Kidney (tissue), 14 donors: ENCODE data around the gene IFNGR1. TPM values are rescaled to one million over a fixed set of nuclear protein-coding genes. Genes with fewer than 3 reads are reported as not detected.

ENCODE experiments used
- DNase-seq, 5 donors: peaks; one replicate each; pipeline ENCODE4 v3.0.0-alpha.2; 2013 to 2020
- FAIRE-seq: peaks from 2 replicates; lab custom pipeline; 2012; peaks lifted over from hg19 to GRCh38; lab: Jason Lieb, UNC
- H3K27ac ChIP-seq, 2 donors: one replicate each; pipeline ENCODE4 v1.7.0; 2013; ENCODE audit warnings: low read depth in 2 of 2, low read length in 2 of 2, inconsistent platforms in 1 of 2
- H3K27me3 ChIP-seq: one replicate; pipeline ENCODE4 v1.7.1; 2013; ENCODE audit warnings: low read length, inconsistent platforms; ENCODE audit not compliant: control insufficient read depth, insufficient read depth
- H3K36me3 ChIP-seq, 3 donors: one replicate each; pipeline versions ENCODE4 v1.7.0 to v1.7.1; 2013; ENCODE audit warnings: low read length in 3 of 3, control low read depth in 1 of 3, inconsistent platforms in 1 of 3; ENCODE audit not compliant: insufficient read depth in 3 of 3, control insufficient read depth in 2 of 3
- H3K4me1 ChIP-seq, 3 donors: one replicate each; pipeline versions ENCODE4 v1.7.0 to v1.7.1; 2013; ENCODE audit warnings: low read length in 3 of 3, inconsistent platforms in 1 of 3, low read depth in 1 of 3; ENCODE audit not compliant: control insufficient read depth in 2 of 3, insufficient read depth in 2 of 3
- H3K4me3 ChIP-seq, 3 donors: one replicate each; pipeline versions ENCODE4 v1.7.0 to v1.8.1; 2013; ENCODE audit warnings: low read length in 3 of 3, control low read depth in 1 of 3, inconsistent platforms in 1 of 3
- H3K9ac ChIP-seq, 3 donors: one replicate each; pipeline versions ENCODE4 v1.7.0 to v1.7.1; 2013; ENCODE audit warnings: low read length in 3 of 3, control low read depth in 1 of 3, inconsistent platforms in 1 of 3
- H3K9me3 ChIP-seq, 3 donors: one replicate each; pipeline versions ENCODE4 v1.7.0 to v1.7.1; 2013; ENCODE audit warnings: low read length in 3 of 3, control low read depth in 1 of 3, inconsistent platforms in 1 of 3; ENCODE audit not compliant: control insufficient read depth in 2 of 3, insufficient read depth in 1 of 3
- intact Hi-C: fragments of 100-400 bp; cut with DNase I; formaldehyde crosslinking; loops from one replicate; pipeline ENCODE4 v1.11.1; 2022
- polyA plus RNA-seq: library from polyadenylated mRNA; stranded (reverse); fragments of 350-450 nt; fragmentation: Illumina TruSeq; extraction: RNeasy Lipid Tissue Mini Kit (QIAGEN cat#74804); gene quantifications from one replicate; pipeline ENCODE4 v1.2.3, GENCODE V29; 2014; ENCODE audit warnings: low read depth, low replicate concordance; ENCODE audit not compliant: insufficient read depth
- total RNA-seq: library from RNA; stranded (reverse); fragmentation: NEBNext Ultra II Directional; extraction: Animal tissue kit (Norgen Biotek cat#: 25700); gene quantifications from one replicate; pipeline ENCODE4 v1.2.1, GENCODE V29; 2021
- TF ChIP-seq, protein P1 (sequence below): IDR thresholded peaks from 3 replicates; pipeline ENCODE4 v1.5.1; 2012; ENCODE audit warnings: mild to moderate bottlenecking, moderate library complexity, borderline replicate concordance; ENCODE audit not compliant: insufficient read depth; ENCODE audit errors: extremely low read depth
- donor health status: control.
- donor health status: control.
- donor health status: control.
- donor health status: control.
- donor health status: control.
- donor health status: DM: yes; HTN: yes; CAD: no.
- donor health status: Normal renal cell carcinoma (clear cell type).

IFNGR1 gene
- total and polyA plus RNA-seq, 2 donors from 2014 or later: 42.8 to 94.3 TPM

DNA sequence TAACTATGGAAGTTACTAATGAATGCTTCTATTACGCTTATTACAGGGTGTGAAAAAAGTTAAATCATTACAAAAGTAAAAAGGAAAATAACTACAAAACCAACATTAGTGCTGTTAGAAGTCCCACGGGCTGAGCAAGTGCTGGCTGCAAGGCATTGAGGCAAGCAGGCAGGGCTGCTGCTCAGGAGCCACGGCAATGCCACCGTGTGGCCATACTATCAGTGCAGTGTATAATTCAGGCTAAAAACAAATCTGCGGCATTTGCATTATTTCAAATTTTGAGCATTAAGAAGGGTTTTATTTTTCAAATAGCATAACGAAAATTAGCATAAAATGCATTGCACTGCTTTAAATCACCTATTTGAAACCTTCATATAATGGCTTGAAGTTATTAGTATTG, 17.1 kb downstream of the IFNGR1 start:
- no peak overlapping the region for H3K9ac ChIP-seq
- intact Hi-C loops: no loop called here
- FAIRE-seq: no peak
- no peaks in the 10 kb centered on the region for H3K9me3 ChIP-seq
- DNase-seq: no peak
- H3K27me3 ChIP-seq: no peaks in the 10 kb centered on the region
- no peaks in the 10 kb centered on the region for H3K4me1 ChIP-seq
- TF ChIP-seq, protein P1, sequence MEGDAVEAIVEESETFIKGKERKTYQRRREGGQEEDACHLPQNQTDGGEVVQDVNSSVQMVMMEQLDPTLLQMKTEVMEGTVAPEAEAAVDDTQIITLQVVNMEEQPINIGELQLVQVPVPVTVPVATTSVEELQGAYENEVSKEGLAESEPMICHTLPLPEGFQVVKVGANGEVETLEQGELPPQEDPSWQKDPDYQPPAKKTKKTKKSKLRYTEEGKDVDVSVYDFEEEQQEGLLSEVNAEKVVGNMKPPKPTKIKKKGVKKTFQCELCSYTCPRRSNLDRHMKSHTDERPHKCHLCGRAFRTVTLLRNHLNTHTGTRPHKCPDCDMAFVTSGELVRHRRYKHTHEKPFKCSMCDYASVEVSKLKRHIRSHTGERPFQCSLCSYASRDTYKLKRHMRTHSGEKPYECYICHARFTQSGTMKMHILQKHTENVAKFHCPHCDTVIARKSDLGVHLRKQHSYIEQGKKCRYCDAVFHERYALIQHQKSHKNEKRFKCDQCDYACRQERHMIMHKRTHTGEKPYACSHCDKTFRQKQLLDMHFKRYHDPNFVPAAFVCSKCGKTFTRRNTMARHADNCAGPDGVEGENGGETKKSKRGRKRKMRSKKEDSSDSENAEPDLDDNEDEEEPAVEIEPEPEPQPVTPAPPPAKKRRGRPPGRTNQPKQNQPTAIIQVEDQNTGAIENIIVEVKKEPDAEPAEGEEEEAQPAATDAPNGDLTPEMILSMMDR: peak; percentile 13
- H3K36me3 ChIP-seq: peaks cover 12 to 42% (median 26%) of the 10 kb centered on the region in 3 donors
- no peak overlapping the region for H3K4me3 ChIP-seq
- H3K27ac ChIP-seq: no peak overlapping the region

DNA sequence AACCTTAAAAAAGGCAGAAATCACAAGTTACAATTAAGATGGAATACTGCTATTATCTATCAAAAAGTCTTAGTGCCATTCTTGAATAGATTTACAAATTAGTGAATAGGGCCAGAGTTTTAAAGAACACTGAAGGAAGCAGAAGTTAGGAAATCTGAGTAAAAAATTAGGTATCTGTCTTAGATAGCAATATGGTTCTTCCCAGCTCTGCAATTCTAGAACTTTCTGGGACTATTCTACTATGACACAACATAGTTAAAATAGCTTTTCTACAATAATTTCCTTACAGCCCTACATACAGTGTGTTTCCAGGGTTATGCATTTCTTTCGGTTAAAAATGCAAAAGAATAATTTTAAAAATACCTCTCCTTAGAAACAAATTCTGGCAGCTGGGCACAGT, 18.2 kb downstream of the IFNGR1 start:
- DNase-seq (no peak), FAIRE-seq (no peak)
- intact Hi-C loops: no loop called here
- no peak overlapping the region for H3K4me3 ChIP-seq
- no peaks in the 10 kb centered on the region for H3K4me1 ChIP-seq
- no peak overlapping the region for H3K27ac ChIP-seq
- H3K9me3 ChIP-seq: no peaks in the 10 kb centered on the region
- TF ChIP-seq, protein P1: no peak
- no peak overlapping the region for H3K9ac ChIP-seq
- no peaks in the 10 kb centered on the region for H3K27me3 ChIP-seq
- H3K36me3 ChIP-seq: peaks cover 12 to 42% (median 26%) of the 10 kb centered on the region in 3 donors

DNA sequence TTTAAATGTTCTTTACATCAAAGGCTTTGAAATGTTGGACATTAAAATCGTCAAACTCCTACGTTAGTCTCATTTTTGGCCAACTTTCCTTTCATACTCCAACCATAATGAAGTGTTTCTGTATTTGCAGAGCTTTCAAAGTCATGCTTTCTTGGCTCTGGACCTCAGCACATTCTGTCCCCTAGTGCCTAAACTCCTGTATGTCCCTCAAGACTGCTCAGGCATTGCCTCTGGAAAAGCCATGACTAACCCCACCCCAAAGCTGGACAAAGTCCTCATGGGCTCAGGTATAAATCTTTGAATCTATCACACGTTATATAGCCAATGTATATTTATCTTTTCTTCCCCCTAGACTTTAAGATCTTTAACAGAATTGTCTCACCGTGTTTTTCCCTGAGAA, 18.9 kb downstream of the IFNGR1 start:
- Histone ChIP-seq H3K9ac (no peak overlapping the region), H3K4me3 (no peak overlapping the region), H3K4me1 (no peaks in the 10 kb centered on the region), H3K27me3 (no peaks in the 10 kb centered on the region), H3K9me3 (no peaks in the 10 kb centered on the region), H3K27ac (no peak overlapping the region), H3K36me3 (peaks cover 12 to 35% (median 22%) of the 10 kb centered on the region in 3 donors)
- TF ChIP-seq, protein P1: no peak
- DNase-seq: no peak
- intact Hi-C loops: no loop called here
- FAIRE-seq: no peak
